Measurements from ENCODE around the gene PQBP1. TPM values are rescaled to one million over a fixed set of nuclear protein-coding genes. Genes with fewer than 3 reads are reported as not detected.

The PQBP1 gene
- total RNA-seq, 1 donor from 2014 or later: 80.1 TPM

DNA sequence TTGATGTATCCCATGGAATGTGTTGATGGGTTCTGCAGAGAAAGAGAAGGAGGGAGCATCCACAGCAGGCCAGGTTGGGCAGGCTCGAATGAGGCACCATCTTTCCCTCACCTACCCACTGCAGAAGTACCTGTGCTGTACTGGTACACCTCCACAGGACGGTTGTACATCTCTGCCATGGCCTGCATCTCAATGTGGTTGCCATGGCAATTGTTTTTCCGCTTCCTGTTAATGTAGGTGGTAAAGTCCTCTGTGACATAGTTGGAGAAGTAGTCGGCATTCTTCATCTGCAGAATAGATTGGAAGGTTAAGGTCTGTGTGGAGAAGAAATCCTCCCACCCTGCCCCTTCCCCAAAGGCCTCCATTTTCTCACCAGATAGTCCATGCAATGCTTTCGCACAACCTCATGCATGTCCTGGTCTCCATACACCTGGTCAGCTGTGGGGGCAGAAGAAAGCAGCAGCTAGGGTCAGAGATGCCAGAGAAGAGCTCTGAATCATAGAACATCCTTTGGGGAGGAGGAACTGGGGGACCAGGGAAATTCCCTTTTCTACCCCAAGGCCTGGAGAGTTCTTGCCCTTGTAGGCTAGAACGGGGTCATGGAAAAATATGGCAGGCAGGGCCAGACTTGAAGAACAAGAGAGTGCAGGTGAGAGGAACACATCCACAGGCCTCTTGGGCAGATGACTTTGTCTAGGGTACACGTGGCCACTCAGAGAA, 37.0 kb downstream of the PQBP1 start:
- Mint-ChIP-seq H3K9me3 (ENCODE audit: unreplicated experiment) (no peaks in the 10 kb centered on the region), H3K36me3 (ENCODE audit: low read depth, unreplicated experiment) (peaks cover 16% of the 10 kb centered on the region), H3K27me3 (ENCODE audit: unreplicated experiment) (no peaks in the 10 kb centered on the region), H3K4me1 (ENCODE audit: unreplicated experiment) (no peaks in the 10 kb centered on the region), H3K4me3 (ENCODE audit: unreplicated experiment) (no peak overlapping the region), H3K27ac (ENCODE audit: unreplicated experiment) (no peak overlapping the region)
- no peak for DNase-seq (ENCODE audit: low spot score)
- TF ChIP-seq CTCF (IDR thresholded peaks at IDR 0.05; ENCODE audit: unreplicated experiment): no peak

DNA sequence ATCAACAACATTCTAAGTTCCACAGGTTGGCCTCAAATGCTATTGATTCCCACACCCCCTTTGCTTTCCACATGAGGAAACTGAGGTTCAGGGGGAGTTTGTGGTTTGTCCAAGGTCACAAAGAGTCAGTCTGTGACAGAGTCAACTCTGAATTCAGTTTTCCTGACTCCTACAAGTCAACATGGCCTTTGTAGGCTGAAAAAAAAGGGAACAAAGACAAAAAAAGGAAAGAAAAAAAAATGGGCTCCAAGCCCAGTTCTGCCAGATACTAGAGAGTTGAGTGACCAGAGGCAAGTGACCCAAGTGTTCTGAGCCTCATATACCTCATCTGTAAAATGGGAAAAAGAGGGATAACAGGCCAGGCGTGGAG, 37.6 kb downstream of the PQBP1 start:
- H3K4me1 Mint-ChIP-seq (ENCODE audit: unreplicated experiment): no peaks in the 10 kb centered on the region
- no peak for DNase-seq (ENCODE audit: low spot score)
- TF ChIP-seq CTCF (IDR thresholded peaks at IDR 0.05; ENCODE audit: unreplicated experiment): no peak
- H3K36me3 Mint-ChIP-seq (ENCODE audit: low read depth, unreplicated experiment): peaks cover 13% of the 10 kb centered on the region
- H3K27ac Mint-ChIP-seq (ENCODE audit: unreplicated experiment): no peak overlapping the region
- H3K4me3 Mint-ChIP-seq (ENCODE audit: unreplicated experiment): no peak overlapping the region
- H3K9me3 Mint-ChIP-seq (ENCODE audit: unreplicated experiment): no peaks in the 10 kb centered on the region
- no peaks in the 10 kb centered on the region for H3K27me3 Mint-ChIP-seq (ENCODE audit: unreplicated experiment)

GRCh38 chrX:48936429-48937053, 38.8 kb downstream of the PQBP1 start:
- no peak overlapping the region for H3K4me3 Mint-ChIP-seq (ENCODE audit: unreplicated experiment)
- H3K27me3 Mint-ChIP-seq (ENCODE audit: unreplicated experiment): no peaks in the 10 kb centered on the region
- DNase-seq (ENCODE audit: low spot score): no peak
- TF ChIP-seq CTCF (IDR thresholded peaks at IDR 0.05; ENCODE audit: unreplicated experiment): no peak
- H3K9me3 Mint-ChIP-seq (ENCODE audit: unreplicated experiment): no peaks in the 10 kb centered on the region
- no peak overlapping the region for H3K27ac Mint-ChIP-seq (ENCODE audit: unreplicated experiment)
- peaks cover 12% of the 10 kb centered on the region for H3K36me3 Mint-ChIP-seq (ENCODE audit: low read depth, unreplicated experiment)
- peaks cover 1% of the 10 kb centered on the region for H3K4me1 Mint-ChIP-seq (ENCODE audit: unreplicated experiment)

- DNase-seq (ENCODE audit: low spot score): no peak
- H3K27me3 Mint-ChIP-seq (ENCODE audit: unreplicated experiment): peaks cover 2% of the 10 kb centered on the region
- H3K4me3 Mint-ChIP-seq (ENCODE audit: unreplicated experiment): no peak overlapping the region
- peaks cover 19% of the 10 kb centered on the region for H3K36me3 Mint-ChIP-seq (ENCODE audit: low read depth, unreplicated experiment)
- H3K27ac Mint-ChIP-seq (ENCODE audit: unreplicated experiment): no peak overlapping the region
- peaks cover 8% of the 10 kb centered on the region for H3K4me1 Mint-ChIP-seq (ENCODE audit: unreplicated experiment)
- H3K9me3 Mint-ChIP-seq (ENCODE audit: unreplicated experiment): no peaks in the 10 kb centered on the region
- no peak for TF ChIP-seq CTCF (IDR thresholded peaks at IDR 0.05; ENCODE audit: unreplicated experiment)
Observed at GRCh38 chrX:48937054-48937907, 39.6 kb downstream of the PQBP1 start.

All from endothelial cell (in vitro differentiated cells).